Upper lobe of right lung (tissue), 1 donor: ENCODE measurements around the gene OLA1. TPM values are rescaled to one million over a fixed set of nuclear protein-coding genes. Genes with fewer than 3 reads are reported as not detected.

ENCODE experiments used
- ATAC-seq: fragments of 200-7000 bp; cut with Tn5 transposase; one replicate; pipeline ENCODE4 v1.9.1; 2020; ENCODE audit warnings: mild to moderate bottlenecking, moderate library complexity
- DNase-seq: peaks from one replicate; pipeline ENCODE4 v3.0.0-alpha.2; 2020
- H3K27ac ChIP-seq: fragments of 200-600 bp; one replicate; pipeline ENCODE4 v1.8.0; 2022
- H3K27me3 ChIP-seq: fragments of 200-600 bp; one replicate; pipeline ENCODE4 v1.8.0; 2022; ENCODE audit warnings: mild to moderate bottlenecking
- H3K36me3 ChIP-seq: fragments of 200-600 bp; one replicate; pipeline ENCODE4 v1.8.0; 2022
- H3K4me1 ChIP-seq: fragments of 200-600 bp; one replicate; pipeline ENCODE4 v1.8.0; 2022
- H3K4me3 ChIP-seq: fragments of 200-600 bp; one replicate; pipeline ENCODE4 v1.8.0; 2022; ENCODE audit warnings: mild to moderate bottlenecking
- H3K9me3 ChIP-seq: fragments of 200-600 bp; one replicate; pipeline ENCODE4 v1.8.0; 2022
- CTCF ChIP-seq: fragments of 200-600 bp; IDR thresholded peaks from one replicate; pipeline ENCODE4 v1.8.0; 2022; ENCODE audit warnings: antibody characterized with exemption
- intact Hi-C: fragments of 100-400 bp; cut with DNase I; formaldehyde crosslinking; loops from one replicate; pipeline ENCODE4 v1.11.0; 2022
- total RNA-seq: library from RNA; stranded (reverse); fragmentation: NEBNext Ultra II Directional; extraction: Animal tissue kit (Norgen Biotek cat#: 25700); gene quantifications from one replicate; pipeline ENCODE4 v1.2.1, GENCODE V29; 2021
- donor health status: DM: no; HTN: yes; CAD: no; lungs with severe emphysema.

The OLA1 gene
- total RNA-seq, 1 donor from 2014 or later, result 50.2 TPM

- no peak for ATAC-seq
- intact Hi-C loops, result no loop called here
These were observed 23.6 kb downstream of the OLA1 start for GRCh38 chr2:174224665-174225288.

GRCh38 chr2:174224125-174224524, 24.2 kb downstream of the OLA1 start:
- no peaks in the 10 kb centered on the region for H3K9me3 ChIP-seq
- intact Hi-C loops, result no loop called here
- ATAC-seq (no peak), DNase-seq (no peak)
- no peak for TF ChIP-seq CTCF
- H3K4me1 ChIP-seq, result no peaks in the 10 kb centered on the region
- H3K27me3 ChIP-seq, result no peaks in the 10 kb centered on the region
- no peak overlapping the region for H3K27ac ChIP-seq
- no peak overlapping the region for H3K4me3 ChIP-seq
- peaks cover 7% of the 10 kb centered on the region for H3K36me3 ChIP-seq

More at GRCh38 chr2:174224665-174225288, 23.6 kb downstream of the OLA1 start:
- TF ChIP-seq CTCF, result no peak
- DNase-seq, result no peak
- Histone ChIP-seq H3K27me3 (no peaks in the 10 kb centered on the region), H3K9me3 (no peaks in the 10 kb centered on the region), H3K27ac (no peak overlapping the region), H3K4me1 (no peaks in the 10 kb centered on the region), H3K36me3 (peaks cover 7% of the 10 kb centered on the region), H3K4me3 (no peak overlapping the region)

- Histone ChIP-seq H3K36me3 (peaks cover 7% of the 10 kb centered on the region), H3K4me3 (no peak overlapping the region), H3K27me3 (no peaks in the 10 kb centered on the region), H3K27ac (no peak overlapping the region), H3K9me3 (no peaks in the 10 kb centered on the region), H3K4me1 (no peaks in the 10 kb centered on the region)
- TF ChIP-seq CTCF, result no peak
- DNase-seq, result no peak
- intact Hi-C loops, result no loop called here
- no peak for ATAC-seq
These were observed 24.9 kb downstream of the OLA1 start for GRCh38 chr2:174223388-174223787.

- intact Hi-C loops, result no loop called here
These were observed 26.2 kb downstream of the OLA1 start for GRCh38 chr2:174222154-174222553.

GRCh38 chr2:174219321-174219720, 29.0 kb downstream of the OLA1 start:
- no peak for DNase-seq
- H3K27ac ChIP-seq, result no peak overlapping the region
- no peaks in the 10 kb centered on the region for H3K27me3 ChIP-seq
- H3K4me1 ChIP-seq, result no peaks in the 10 kb centered on the region
- H3K9me3 ChIP-seq, result no peaks in the 10 kb centered on the region
- TF ChIP-seq CTCF, result no peak
- ATAC-seq, result no peak
- no peak overlapping the region for H3K4me3 ChIP-seq
- intact Hi-C loops, result no loop called here
- H3K36me3 ChIP-seq, result peaks cover 7% of the 10 kb centered on the region

More at GRCh38 chr2:174222154-174222553, 26.2 kb downstream of the OLA1 start:
- Histone ChIP-seq H3K36me3 (peaks cover 7% of the 10 kb centered on the region), H3K4me1 (no peaks in the 10 kb centered on the region), H3K4me3 (no peak overlapping the region), H3K27ac (no peak overlapping the region), H3K27me3 (no peaks in the 10 kb centered on the region), H3K9me3 (no peaks in the 10 kb centered on the region)
- ATAC-seq, result no peak
- no peak for DNase-seq
- no peak for TF ChIP-seq CTCF

- intact Hi-C loops, result no loop called here
These were observed 29.6 kb downstream of the OLA1 start for GRCh38 chr2:174218773-174219172.

More at GRCh38 chr2:174218773-174219172, 29.6 kb downstream of the OLA1 start:
- H3K9me3 ChIP-seq, result no peaks in the 10 kb centered on the region
- TF ChIP-seq CTCF, result no peak
- DNase-seq (no peak), ATAC-seq (no peak)
- H3K4me1 ChIP-seq, result no peaks in the 10 kb centered on the region
- H3K27me3 ChIP-seq, result no peaks in the 10 kb centered on the region
- H3K36me3 ChIP-seq, result peaks cover 7% of the 10 kb centered on the region
- no peak overlapping the region for H3K27ac ChIP-seq
- no peak overlapping the region for H3K4me3 ChIP-seq
